Measurements from ENCODE around the gene P4HA3.

DNA sequence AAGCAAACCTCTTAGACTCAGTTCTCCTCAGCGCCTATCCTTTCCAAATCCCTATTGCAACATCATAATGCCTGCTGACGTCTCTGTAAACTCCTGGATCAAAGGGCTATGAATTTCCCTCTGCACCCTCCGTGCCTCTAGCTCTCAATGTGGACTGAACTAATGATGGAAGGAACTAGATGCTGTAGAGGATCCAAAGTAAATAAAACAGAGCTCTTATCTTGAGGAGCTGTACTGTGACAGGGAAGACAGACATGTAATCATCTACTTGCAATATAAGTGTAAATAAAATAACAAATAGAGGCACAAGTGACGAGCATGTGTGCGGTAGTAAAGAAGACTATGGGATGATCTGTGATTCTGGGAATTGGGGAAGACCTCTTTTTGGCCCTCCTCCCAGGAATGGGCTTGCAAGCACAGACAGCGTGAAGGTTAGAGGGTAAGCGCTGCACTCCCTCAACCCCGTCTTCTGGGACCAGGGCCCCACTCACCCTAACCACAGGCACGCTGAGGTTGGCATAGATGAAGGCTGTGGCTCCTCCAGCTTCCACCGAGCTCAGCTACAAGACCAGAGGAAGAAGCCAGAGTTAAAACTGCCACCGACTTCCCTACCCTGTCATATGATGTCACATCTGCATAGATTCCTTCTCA is 42.2 kb downstream of the P4HA3 start:
- TF ChIP-seq SOX15 (CRISPR knock-in tag; IDR thresholded peaks at IDR 0.05) (no peak), TEAD4 (CRISPR knock-in tag; IDR thresholded peaks at IDR 0.05) (no peak), CREB1 (CRISPR knock-in tag; IDR thresholded peaks at IDR 0.05) (no peak), CREM (CRISPR knock-in tag; IDR thresholded peaks at IDR 0.05) (no peak)
- TF ChIP-seq, protein P1, sequence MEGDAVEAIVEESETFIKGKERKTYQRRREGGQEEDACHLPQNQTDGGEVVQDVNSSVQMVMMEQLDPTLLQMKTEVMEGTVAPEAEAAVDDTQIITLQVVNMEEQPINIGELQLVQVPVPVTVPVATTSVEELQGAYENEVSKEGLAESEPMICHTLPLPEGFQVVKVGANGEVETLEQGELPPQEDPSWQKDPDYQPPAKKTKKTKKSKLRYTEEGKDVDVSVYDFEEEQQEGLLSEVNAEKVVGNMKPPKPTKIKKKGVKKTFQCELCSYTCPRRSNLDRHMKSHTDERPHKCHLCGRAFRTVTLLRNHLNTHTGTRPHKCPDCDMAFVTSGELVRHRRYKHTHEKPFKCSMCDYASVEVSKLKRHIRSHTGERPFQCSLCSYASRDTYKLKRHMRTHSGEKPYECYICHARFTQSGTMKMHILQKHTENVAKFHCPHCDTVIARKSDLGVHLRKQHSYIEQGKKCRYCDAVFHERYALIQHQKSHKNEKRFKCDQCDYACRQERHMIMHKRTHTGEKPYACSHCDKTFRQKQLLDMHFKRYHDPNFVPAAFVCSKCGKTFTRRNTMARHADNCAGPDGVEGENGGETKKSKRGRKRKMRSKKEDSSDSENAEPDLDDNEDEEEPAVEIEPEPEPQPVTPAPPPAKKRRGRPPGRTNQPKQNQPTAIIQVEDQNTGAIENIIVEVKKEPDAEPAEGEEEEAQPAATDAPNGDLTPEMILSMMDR (IDR thresholded peaks at IDR 0.05) = no peak
- TF ChIP-seq, protein P2, sequence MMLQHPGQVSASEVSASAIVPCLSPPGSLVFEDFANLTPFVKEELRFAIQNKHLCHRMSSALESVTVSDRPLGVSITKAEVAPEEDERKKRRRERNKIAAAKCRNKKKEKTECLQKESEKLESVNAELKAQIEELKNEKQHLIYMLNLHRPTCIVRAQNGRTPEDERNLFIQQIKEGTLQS (CRISPR knock-in tag; conservative IDR thresholded peaks at IDR 0.05) = no peak
- TF ChIP-seq, protein P3, sequence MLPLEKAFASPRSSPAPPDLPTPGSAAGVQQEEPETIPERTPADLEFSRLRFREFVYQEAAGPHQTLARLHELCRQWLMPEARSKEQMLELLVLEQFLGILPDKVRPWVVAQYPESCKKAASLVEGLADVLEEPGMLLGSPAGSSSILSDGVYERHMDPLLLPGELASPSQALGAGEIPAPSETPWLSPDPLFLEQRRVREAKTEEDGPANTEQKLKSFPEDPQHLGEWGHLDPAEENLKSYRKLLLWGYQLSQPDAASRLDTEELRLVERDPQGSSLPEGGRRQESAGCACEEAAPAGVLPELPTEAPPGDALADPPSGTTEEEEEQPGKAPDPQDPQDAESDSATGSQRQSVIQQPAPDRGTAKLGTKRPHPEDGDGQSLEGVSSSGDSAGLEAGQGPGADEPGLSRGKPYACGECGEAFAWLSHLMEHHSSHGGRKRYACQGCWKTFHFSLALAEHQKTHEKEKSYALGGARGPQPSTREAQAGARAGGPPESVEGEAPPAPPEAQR (CRISPR knock-in tag; IDR thresholded peaks at IDR 0.05) = no peak
- TF ChIP-seq, protein P4, sequence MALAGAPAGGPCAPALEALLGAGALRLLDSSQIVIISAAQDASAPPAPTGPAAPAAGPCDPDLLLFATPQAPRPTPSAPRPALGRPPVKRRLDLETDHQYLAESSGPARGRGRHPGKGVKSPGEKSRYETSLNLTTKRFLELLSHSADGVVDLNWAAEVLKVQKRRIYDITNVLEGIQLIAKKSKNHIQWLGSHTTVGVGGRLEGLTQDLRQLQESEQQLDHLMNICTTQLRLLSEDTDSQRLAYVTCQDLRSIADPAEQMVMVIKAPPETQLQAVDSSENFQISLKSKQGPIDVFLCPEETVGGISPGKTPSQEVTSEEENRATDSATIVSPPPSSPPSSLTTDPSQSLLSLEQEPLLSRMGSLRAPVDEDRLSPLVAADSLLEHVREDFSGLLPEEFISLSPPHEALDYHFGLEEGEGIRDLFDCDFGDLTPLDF (CRISPR knock-in tag; IDR thresholded peaks at IDR 0.05) = no peak
- TF ChIP-seq, protein P5, sequence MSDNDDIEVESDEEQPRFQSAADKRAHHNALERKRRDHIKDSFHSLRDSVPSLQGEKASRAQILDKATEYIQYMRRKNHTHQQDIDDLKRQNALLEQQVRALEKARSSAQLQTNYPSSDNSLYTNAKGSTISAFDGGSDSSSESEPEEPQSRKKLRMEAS (CRISPR knock-in tag; IDR thresholded peaks at IDR 0.05) = no peak
